Brain pericyte (primary cell): Measurements from ENCODE around the gene COL6A3.
A peak's percentile ranks its signal among the peaks of the same experiment; 100 is the strongest.
"Not testable (repeated sequence)": the region's sequence is repeated elsewhere in the genome, so short reads cannot be mapped to it uniquely, and the experiment has no call there.

Experiments
- DNase-seq: peaks from one replicate; pipeline ENCODE4 v3.0.0-alpha.2; 2012; ENCODE audit warnings: low read depth, low spot score

COL6A3 gene

DNA sequence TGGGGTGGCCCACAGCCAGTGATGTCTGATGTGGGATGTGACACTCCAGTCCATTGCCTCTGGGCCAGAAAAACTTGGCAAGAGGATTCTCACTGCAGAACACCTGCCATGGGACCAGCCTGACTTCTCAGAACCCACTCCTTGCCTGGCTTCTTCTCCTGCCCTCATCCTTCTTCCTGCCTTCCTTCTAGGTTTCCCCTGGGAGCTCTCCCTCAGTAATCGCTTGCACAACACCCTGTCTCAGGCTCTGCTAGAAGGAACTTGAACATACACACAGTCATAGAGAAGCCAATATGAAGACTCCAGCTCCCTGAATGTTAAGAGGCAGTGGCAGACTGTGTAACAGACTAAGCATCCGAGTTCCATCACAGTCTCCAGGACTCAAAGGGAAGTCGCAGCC lies 4.3 kb upstream of the COL6A3 start:
- no peak for DNase-seq

DNA sequence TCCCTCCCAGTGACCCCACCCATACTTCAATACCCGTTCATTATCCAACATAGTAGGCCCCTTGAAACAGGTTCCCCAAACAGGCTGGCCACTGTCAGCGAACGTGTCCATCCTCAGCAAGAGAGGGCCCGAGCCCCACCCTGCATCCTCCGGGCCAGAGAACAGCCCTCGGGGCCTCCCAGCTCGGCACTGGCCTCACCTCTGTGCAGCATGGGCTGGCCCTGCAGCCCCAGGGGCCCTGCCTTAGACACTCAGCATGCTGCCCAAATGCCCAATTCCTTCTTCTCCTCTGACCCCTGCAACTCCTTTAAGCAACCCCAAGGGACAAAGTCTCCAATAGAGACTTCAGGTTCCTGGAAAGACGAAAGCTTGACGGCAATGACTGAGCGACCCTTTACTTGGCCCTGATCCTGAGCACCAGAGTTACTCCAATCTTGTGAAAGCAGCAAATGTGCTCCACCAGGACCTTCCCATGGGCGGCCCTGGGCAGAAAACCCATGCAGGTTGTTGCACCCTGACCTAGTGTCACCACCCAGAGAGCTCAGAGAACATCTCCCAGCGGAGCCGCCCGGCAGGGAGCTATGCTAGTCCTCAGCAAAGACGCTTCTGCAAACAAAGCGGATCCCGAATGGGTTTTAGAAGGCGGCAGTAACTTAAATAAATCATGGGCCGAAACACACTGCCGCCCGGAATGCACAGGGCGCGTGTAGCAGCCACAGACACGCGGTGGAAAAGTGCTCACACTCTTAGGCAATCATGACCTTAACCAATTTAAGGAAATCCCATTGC lies 782 bp downstream of the COL6A3 start:
- DNase-seq = no peak

DNA sequence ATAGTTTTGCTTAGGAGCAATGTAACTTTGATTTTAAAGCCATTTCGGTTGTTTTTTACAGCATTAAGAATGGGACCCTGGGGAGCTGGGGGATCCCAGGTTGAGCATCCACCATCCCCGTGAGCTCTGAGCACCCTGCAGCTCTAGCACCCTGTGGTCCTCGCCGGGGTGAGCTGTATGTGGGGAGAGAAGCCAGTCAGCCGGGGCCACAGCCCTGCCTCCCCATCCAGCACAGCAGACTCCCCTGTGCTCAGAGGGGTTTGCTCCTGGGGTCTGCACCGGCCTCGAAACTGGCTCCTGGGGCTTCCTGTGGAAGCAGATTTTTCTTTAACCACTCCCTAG lies 1.3 kb downstream of the COL6A3 start:
- no peak for DNase-seq

DNA sequence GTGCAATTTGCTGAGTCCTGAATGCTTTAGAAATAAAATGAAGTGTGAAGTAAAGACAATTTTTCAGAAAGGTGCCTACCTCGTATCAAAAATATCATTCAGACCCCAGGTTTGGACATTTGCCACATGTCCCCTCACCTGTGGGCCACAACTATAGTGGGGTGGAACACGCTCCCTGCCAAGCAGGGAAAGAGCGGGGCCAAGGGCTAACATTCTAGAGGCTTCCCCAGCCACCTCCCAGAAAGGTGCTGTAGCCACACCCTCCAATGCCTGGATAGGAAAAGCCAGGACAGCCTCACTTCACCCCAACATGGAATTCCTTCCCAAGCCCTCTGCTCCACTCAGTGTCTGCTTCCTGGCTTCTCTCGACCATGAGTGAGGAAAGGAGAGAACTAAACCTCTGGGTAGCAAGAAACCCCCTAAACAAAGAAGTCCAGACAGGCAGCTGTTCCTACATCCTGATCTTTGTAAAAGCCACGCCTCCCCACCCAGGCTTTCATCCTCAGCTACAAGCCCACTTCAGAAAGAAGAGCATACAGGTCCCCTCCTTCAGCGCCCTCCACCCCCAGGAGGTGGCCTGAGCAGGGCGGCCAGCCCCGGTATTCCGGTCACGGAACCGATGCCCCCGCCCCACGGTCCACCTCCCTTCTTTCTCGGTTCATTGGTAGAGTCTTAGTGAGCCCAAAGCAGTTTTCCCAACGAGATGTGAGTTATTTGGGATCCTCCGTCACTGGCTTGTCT lies 2.1 kb downstream of the COL6A3 start:
- no peak for DNase-seq

DNA sequence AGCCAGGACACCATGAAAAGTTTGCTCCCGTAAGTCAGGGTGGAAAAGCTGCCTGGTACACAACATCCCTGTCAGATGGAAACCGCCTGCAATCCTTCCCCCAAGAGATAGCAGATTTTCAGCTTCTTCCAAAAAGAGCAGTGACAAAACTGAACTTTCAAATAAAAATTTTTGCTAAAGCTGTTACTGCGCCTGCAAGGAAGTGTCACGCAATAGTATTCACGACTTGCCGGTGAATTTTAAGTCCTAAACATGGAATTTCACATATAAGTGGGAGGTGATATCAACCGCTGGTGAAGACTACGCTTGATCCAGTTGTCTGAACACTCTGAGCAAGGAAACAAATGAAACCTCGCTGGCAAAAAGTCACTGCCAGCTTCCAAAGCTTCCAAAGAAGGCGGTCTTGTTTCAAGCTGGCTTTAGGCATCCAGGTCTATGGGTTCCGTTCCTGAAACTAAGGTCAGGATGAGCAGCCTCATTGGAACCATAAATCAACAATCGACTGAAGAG lies 2.8 kb downstream of the COL6A3 start:
- DNase-seq = no peak

DNA sequence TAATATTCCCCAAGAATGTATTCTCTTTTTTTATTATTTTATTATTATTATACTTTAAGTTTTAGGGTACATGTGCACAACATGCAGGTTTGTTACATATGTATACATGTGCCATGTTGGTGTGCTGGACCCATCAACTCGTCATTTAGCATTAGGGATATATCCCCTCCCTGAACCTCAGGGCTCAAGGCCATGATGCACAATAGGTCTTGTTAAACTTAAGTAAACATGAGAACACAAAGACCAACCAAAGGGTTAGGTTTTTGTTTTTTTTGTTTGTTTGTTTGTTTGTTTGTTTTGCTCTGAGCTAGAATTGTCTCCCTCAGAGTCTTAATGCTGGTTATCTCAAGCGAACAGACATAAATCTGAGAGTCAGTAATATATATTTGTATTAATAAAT lies 4.7 kb downstream of the COL6A3 start:
- DNase-seq = not testable (repeated sequence)

DNA sequence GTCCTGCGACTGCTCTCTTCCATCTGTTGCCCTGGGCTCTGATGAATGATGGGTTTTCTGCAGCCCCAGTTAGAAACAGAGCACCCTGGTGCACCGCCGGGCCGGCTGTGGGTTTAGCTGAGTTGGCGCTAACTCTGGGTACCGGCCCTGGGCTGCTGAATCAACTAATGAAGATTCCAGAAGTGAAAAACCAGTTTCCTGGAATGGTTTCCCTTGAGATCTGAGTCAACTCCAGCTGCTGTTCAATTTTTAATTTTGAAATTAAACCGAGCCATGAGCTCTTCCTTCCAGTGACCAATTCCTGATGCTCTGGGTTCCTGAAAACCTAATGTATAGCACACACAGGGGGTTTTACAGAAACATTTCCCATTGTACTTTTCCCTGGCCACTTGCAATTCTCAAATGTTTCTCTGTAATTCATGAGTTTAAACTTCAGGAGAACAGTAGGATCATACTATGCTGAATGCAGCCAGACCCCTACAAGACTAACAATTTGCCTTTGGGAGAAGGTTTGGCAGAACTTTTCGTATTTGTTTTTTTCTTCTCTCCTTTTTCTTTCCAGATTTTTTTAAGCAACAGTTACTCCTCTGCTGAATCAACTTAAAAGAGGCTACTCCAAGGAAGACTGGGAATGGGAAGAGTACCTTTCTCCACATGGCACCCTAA lies 5.5 kb downstream of the COL6A3 start:
- no peak for DNase-seq

DNA sequence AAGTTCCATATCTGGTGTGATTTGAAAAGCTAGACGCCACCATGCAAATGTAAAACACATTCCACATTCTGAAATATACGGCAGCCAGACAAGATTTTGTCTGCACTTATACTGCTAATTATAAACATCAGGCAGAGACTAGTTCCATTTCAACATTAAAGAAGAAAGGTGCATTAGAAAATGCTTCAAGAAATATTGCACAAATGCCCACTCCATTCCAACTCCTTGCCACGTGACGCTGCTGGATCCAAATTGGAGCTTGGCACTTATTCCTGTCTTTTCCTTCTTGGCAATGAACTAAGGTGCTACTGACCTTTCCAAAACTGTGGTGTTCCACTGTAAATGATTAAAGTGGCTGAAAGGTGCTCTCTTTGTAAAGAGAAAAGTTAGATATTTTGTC lies 6.3 kb downstream of the COL6A3 start:
- DNase-seq = no peak

DNA sequence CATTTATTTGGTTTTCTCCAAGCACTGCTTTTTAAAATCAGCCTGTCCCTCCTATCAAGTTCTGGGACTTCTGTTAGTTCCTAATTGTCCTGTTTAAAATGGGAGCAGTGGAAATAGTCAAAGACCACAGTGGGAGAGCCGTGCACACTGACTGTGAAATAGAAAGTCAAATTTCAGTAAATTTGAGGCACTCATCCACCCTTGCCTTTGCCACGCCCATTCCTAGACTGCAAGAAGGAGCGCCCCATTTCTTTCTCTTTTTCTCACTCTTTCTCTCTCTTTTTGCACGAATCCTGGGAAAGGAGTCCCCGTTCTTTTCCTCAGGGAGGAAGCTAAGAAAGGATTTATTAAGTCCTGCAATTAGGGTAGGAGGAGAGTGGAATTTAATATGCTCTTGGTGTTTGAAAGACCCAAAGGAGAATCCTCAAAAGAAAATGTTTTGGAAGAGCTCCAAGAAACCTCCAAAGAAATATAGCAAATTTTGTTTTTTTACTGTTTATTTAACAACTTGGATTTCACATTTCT lies 7.5 kb downstream of the COL6A3 start:
- DNase-seq = no peak

DNA sequence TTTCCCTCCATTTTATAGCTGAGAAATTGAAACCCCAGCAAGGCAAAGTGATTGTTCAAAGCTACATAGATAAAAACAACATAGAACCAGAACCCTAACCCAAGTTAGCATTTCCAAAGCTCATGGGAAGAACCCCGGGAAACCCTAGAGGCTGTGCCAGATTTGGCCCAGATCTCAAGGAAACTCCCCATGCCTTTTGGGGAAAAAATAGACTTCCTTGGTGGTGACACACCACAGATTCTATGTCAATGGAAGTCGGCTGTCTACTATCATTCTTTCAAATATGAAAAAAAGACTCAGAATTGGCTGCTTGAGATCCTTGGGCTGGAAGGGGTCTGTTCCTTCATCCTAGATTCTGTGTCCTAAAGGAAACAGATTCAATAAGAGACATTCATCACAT lies 8.4 kb downstream of the COL6A3 start:
- DNase-seq = no peak

DNA sequence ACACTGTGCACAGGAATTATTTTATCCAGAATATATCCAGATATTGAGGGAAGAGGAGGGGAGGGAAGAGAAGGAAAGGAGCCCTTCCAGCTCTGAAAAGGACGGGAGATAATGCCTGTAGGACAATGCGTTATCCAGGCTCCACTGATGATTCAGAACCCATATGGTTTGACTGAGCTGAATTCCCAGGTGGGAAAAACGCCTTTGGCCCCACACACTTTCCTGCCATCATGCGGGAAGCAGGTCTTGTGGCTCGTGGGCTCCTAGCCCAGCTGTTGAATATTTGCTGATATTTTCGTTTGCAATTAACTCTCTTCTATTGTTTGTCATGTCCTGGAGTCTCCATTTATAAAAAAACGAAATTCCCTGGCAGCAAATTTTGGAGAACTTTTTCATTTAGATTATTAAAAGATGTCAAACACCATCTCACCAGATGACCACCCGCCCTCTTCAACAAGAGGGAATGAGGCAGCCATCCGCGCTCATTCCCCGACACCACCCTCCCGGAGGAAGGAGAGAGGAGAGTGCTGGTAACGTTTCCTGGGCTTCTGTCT lies 8.9 kb downstream of the COL6A3 start:
- no peak for DNase-seq

DNA sequence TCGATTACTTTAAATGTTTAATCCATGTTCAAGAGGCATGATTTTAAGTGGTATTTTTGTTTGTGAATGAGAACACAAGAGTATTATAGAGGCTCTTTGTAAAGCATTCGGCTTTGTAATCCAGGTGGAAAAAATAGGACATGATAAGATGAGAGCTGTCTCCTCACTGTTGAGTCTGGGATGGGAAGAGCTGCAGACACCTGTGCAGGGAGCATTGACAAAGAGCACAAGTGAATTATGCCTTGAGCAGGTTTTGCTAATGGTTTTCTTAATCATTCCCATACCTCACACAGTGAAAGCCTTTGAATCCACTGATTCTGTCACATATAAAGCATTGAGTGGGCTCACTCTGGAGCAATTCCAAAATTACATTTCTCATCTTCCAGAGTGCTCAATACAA lies 9.6 kb downstream of the COL6A3 start:
- DNase-seq = no peak

DNA sequence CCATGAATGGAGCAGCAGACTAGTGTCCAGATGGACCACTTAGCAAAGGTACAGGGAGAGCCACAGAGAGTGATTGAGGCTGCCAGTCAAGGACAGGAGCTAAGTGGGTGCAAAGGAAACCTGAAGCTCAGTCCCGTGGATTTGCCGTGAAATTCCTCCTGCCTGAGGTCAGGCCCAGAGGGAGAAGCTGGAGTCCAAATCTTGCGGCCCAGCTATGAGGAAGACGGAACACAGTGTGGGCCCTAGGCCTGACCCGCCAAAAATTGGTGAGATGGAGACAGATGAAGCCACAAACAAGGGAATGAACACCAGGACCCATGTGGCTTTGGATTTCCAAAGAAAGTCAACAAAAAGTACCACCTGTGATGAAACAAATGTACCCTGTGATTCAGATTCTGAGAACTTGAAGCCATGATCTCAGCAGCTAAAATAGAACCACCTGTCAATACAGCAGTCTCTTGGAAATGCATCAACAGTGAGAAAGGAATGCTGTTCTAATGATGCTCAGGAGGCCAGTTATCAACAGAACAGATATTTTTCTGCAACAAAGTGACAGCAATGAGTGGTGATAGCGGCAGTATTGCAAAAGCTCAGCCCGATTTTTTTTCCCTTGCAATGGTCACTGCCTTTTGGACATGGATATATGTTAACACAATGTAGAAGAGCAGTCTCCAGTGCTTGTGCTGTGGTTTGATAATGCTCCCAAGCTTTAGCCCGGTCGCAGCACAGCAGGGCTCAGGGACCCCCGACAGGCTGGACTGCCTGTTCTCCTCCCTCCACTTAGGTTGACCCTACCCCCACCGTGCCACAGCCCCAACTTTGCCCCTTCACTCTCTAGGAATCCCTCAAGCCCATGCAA lies 10.7 kb downstream of the COL6A3 start:
- DNase-seq = peak; percentile 45

DNA sequence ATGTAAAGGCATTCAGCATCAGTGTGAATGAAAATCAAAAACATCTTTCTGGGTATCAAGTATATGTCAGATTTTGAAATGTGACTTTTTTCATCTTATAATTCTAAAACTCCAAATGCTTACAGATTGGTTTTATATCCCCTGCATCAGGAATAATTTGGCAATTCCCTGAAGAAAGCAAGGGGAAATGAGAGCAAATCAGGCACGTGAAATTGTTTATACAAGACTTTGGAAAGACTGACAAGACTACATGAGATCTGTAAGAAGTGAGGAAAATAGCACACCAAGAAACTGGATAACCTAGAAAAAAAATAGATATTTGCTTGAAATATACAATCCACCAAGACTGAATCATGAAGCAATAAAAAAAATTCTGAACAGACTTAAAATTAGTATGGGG lies 13.8 kb downstream of the COL6A3 start:
- no peak for DNase-seq

DNA sequence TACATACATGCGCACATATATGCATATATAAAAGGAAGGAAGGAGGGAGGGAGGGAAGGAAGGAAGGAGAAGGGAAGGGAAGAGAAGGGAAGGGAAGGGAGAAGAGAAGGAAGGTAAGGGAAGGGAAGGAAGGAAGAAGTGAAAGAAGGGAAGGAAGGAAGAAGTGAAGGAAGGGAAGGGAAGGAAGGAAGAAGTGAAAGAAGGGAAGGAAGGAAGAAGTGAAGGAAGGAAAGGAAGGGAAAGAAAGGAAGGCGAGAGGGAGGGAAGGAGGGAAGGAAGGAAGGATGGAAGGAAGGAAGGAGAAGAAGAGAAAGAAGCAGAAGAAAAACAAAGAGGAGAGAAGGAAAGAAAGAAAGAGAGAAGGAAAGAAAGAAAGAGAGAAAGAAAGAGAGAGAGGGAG lies 16.9 kb downstream of the COL6A3 start:
- DNase-seq = no peak

DNA sequence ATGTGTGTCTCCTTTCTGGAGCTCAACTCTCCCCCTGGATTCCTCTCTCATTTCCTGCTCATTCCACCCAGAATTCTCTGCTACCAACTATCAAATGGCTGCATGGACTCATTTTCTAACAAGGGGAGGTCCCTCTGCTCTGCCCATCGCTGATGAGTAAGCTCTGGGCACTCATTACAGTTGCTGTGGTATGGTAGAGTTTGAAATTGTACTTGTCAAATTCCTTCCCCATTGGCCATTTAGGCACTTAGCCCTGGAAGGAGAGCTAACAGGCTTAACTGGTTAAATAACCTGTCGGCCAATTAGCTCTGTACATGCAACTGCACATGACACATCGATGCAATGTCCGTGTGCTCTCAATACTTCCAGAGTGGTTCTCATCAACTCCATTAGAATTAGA lies 20.4 kb downstream of the COL6A3 start:
- no peak for DNase-seq

DNA sequence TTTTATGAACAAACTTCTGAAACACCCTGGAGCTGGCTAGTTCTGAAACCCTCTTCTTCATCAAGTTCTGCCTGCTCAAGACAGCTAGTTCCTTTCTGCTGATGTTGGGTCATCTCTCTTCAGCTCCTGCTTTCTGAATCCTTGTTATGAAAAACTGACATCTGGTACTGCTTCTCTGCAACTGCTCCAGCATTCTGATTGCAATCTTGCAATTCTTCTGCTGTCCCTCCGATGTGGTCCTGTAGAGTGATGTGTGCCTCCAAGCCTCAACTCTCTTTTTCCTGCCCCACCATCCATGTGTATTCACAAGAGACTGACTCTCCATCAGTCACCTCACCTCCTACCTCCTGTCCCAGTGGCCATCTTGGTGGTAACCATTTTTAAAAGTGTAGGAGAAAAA lies 21.8 kb downstream of the COL6A3 start:
- DNase-seq = no peak

DNA sequence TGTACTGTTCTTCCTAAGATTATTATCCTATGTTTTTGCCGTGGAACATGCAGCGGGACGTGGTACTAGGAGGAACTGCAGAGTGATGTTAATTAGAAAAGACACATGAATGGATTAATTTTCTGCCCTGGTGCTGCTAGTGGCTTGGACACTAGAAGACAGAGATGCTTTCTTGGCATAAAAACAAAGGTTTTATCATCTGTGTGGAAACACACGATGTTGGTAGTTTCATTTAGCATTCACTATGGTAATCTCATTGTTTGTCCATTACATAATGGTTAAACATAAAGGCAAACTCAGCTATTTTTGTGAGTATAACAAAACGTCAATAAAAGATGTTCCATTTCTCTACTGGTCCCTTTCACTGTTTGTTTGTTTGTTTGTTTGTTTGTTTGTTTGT lies 22.8 kb downstream of the COL6A3 start:
- no peak for DNase-seq

DNA sequence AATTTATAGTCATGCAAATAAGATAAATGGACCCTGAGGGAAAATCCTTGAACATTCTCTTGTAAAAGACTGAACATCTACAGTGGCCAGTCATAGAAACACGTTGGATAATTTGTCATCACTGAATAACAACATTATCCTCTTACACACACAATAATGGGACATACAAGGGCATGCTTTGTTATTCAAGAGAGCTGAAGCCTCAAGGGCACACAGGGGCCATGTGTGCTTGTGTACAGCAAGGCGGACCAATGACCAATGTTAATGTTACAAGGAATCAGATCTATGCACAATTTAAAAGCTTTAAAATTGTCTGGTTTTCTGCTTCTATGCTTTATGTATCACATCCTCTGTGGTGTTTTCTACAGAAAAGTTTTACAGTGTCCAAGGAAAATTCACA lies 23.7 kb downstream of the COL6A3 start:
- no peak for DNase-seq

DNA sequence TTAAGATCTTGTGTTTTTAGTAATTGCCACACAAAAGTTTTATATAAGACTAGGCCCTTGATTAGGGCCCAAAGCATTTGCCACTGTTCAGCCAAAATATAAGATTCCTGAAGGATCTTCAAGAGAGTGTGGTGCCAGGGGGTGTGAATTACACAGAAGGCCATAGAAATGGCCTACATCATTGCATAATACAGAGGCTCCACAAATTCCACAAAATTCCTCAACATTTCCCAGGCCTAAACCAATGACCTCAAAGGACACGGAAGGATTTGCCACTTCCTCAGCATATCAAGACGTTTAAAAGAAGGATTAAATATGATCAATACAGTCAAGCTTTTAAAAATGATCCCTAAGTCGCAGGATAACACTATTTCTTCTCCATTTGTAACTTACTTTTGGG lies 24.1 kb downstream of the COL6A3 start:
- DNase-seq = no peak

DNA sequence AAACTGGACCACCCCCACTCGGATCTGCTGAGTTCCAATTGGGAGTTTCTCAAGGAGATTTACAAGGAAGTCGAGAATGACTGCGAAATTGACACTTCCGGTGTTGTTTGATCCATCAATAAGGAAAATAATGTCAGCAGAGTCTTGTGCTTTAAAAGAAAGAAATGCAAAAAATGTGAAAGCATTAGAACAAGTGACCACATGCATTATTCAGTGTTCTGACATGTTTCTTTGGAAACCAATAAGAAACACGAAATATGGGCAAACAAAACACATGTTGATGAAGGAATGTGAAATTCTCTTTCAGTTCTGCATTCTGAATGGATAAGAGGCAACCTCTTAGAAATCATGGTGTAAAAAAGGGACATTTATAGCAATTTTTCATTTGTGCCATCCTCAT lies 25.9 kb downstream of the COL6A3 start:
- DNase-seq = no peak
